ENCODE data around the gene SPRYD4.
"Not testable (repeated sequence)": the region's sequence is repeated elsewhere in the genome, so short reads cannot be mapped to it uniquely, and the experiment has no call there.

SPRYD4 gene

GRCh38 chr12:56437430-56438176 lies 30.8 kb upstream of the SPRYD4 start:
- DNase-seq (ENCODE audit: low spot score): no peak
- TF ChIP-seq CTCF (IDR thresholded peaks at IDR 0.05; ENCODE audit: extremely low read depth, missing control alignments): no peak

- DNase-seq (ENCODE audit: low spot score): not testable (repeated sequence)
These were observed 25.2 kb upstream of the SPRYD4 start for GRCh38 chr12:56443208-56443607.

GRCh38 chr12:56448860-56449621 lies 19.3 kb upstream of the SPRYD4 start, which contains the start of gene TIMELESS:
TSS of gene TIMELESS (minus strand) at chr12:56449426. CDS start at chr12:56434170, 15,256 bp downstream.
- no peak for TF ChIP-seq CTCF (IDR thresholded peaks at IDR 0.05; ENCODE audit: extremely low read depth, missing control alignments)
- peak; percentile 92 for DNase-seq (ENCODE audit: low spot score)

- no peak for DNase-seq (ENCODE audit: low spot score)
- TF ChIP-seq CTCF (IDR thresholded peaks at IDR 0.05; ENCODE audit: extremely low read depth, missing control alignments): no peak
These were observed 18.8 kb upstream of the SPRYD4 start for GRCh38 chr12:56449622-56449984.

- no peak for DNase-seq (ENCODE audit: low spot score)
- TF ChIP-seq CTCF (IDR thresholded peaks at IDR 0.05; ENCODE audit: extremely low read depth, missing control alignments): no peak
These were observed 18.1 kb upstream of the SPRYD4 start for GRCh38 chr12:56450241-56450640.

GRCh38 chr12:56451147-56451546 lies 17.2 kb upstream of the SPRYD4 start:
- DNase-seq (ENCODE audit: low spot score): no peak
- no peak for TF ChIP-seq CTCF (IDR thresholded peaks at IDR 0.05; ENCODE audit: extremely low read depth, missing control alignments)

GRCh38 chr12:56454557-56454956 lies 13.8 kb upstream of the SPRYD4 start, which contains the start of gene MIP:
TSS of gene MIP (minus strand) at chr12:56454657. CDS start at chr12:56454613, 44 bp downstream.
- DNase-seq (ENCODE audit: low spot score): no peak
- no peak for TF ChIP-seq CTCF (IDR thresholded peaks at IDR 0.05; ENCODE audit: extremely low read depth, missing control alignments)

Measured in GM20000 (cell line).